K562 (cell line): ENCODE data around the gene BEST1. TPM values are rescaled to one million over a fixed set of nuclear protein-coding genes. Genes with fewer than 3 reads are reported as not detected.

Experiments used
- EP300 ChIP-seq: IDR thresholded peaks from 2 replicates; pipeline ENCODE4 v1.6.1; 2012; ENCODE audit warnings: low read length, improper control_type of control experiment
- GATAD2A ChIP-seq: fragments of 450-650 bp; IDR thresholded peaks from 2 replicates; pipeline ENCODE4 v1.6.1; 2017
- LEF1 ChIP-seq: fragments of 450-650 bp; IDR thresholded peaks from 2 replicates; pipeline ENCODE4 v1.6.1; 2016; ENCODE audit warnings: mild to moderate bottlenecking
- POLR3A ChIP-seq: IDR thresholded peaks from 2 replicates; pipeline ENCODE4 v1.6.1; 2011; ENCODE audit warnings: borderline replicate concordance, mild to moderate bottlenecking, moderate library complexity; ENCODE audit not compliant: insufficient read length, insufficient read depth; ENCODE audit errors: extremely low read depth
- SMARCA4 ChIP-seq: fragments of 450-650 bp; IDR thresholded peaks from 2 replicates; pipeline ENCODE4 v1.6.1; 2016
- TGIF2 ChIP-seq: sonication (generic); formaldehyde crosslinking; IDR thresholded peaks from 2 replicates; pipeline ENCODE4 v1.8.1; 2022; ENCODE audit warnings: mild to moderate bottlenecking, missing genetic modification reagents, moderate library complexity
- ZC3H4 ChIP-seq: sonication (generic); formaldehyde crosslinking; IDR thresholded peaks from 2 replicates; pipeline ENCODE4 v1.9.0; 2021; ENCODE audit warnings: missing genetic modification reagents, borderline replicate concordance
- ZNF174 ChIP-seq: fragments of 250-450 bp; sonication (Bioruptor Pico); IDR thresholded peaks from 2 replicates; pipeline ENCODE4 v1.4.0; 2020; ENCODE audit warnings: mild to moderate bottlenecking
- ZNF24 ChIP-seq: fragments of 450-650 bp; IDR thresholded peaks from 2 replicates; pipeline ENCODE4 v1.6.1; 2016
- polyA plus RNA-seq, 8 experiments: library from polyadenylated mRNA; depleted of rRNA in 4 of 8; stranded (reverse) in 5 of 8; unstranded in 3 of 8; fragments of >200 nt; fragmentation: Nextera tagmentation in 2 of 8; fragmentation: Illumina TruSeq in 1 of 8; extraction: Ambion mirVana in 2 of 8; extraction: Trizol in 1 of 8; gene quantifications; 2 replicates each; pipeline versions ENCODE4 v1.2.1 to v1.2.3, GENCODE V29; 2011 to 2014; ENCODE audit warnings: inconsistent platforms in 1 of 8, missing spikeins in 1 of 8
- total RNA-seq, 7 experiments: library from RNA; depleted of rRNA in 6 of 7; stranded (reverse); fragments of >200 nt in 6 of 7; fragmentation: Illumina TruSeq in 2 of 7; extraction: Trizol in 2 of 7; gene quantifications; 2 replicates each; pipeline versions ENCODE4 v1.2.1 to v1.2.3, GENCODE V29; 2011 to 2021; ENCODE audit warnings: low replicate concordance in 1 of 7
- TF ChIP-seq, protein P1 (sequence below): fragments of 450-650 bp; IDR thresholded peaks from one replicate; pipeline ENCODE4 v1.6.1; 2018; ENCODE audit warnings: mild to moderate bottlenecking, moderate library complexity; ENCODE audit not compliant: partially characterized antibody
- TF ChIP-seq, protein P2 (sequence below): fragments of 250-450 bp; sonication (Bioruptor Pico); IDR thresholded peaks from 2 replicates; pipeline ENCODE4 v1.5.0; 2020; ENCODE audit warnings: mild to moderate bottlenecking, borderline replicate concordance
- TF ChIP-seq, protein P3 (sequence below): fragments of 450-650 bp; formaldehyde crosslinking; IDR thresholded peaks from 2 replicates; pipeline ENCODE4 v1.4.0; 2022; ENCODE audit warnings: mild to moderate bottlenecking, moderate library complexity
- TF ChIP-seq, protein P4 (sequence below), 2 experiments: fragments of 450-650 bp in 1 of 2; sonication (generic) in 1 of 2; formaldehyde crosslinking in 1 of 2; IDR thresholded peaks in 1 of 2; conservative IDR thresholded peaks in 1 of 2; 2 replicates each; pipeline versions ENCODE4 v1.6.1 to v1.8.1; 2016 to 2023; ENCODE audit warnings: mild to moderate bottlenecking in 2 of 2, moderate library complexity in 2 of 2, inconsistent platforms in 1 of 2, missing genetic modification reagents in 1 of 2
- TF ChIP-seq, protein P5 (sequence below): IDR thresholded peaks from 2 replicates; pipeline ENCODE4 v1.6.1; 2014; ENCODE audit warnings: antibody characterized with exemption
- TF ChIP-seq, protein P6 (sequence below): fragments of 200-400 bp; formaldehyde crosslinking; IDR thresholded peaks from 2 replicates; pipeline ENCODE4 v1.6.1; 2017; ENCODE audit warnings: mild to moderate bottlenecking, low read depth, low read length, moderate library complexity
- TF ChIP-seq, protein P7 (sequence below): fragments of 250-450 bp; sonication (Bioruptor Pico); IDR thresholded peaks from 2 replicates; pipeline ENCODE4 v1.9.0; 2021; ENCODE audit warnings: mild to moderate bottlenecking, inconsistent platforms

BEST1 gene
- total and polyA plus RNA-seq, 9 of the 15 experiments (the other 6 are each of a cell fraction or from before 2014, with no cell fraction given) = 0.07 to 1.3 (median 0.40) TPM

DNA sequence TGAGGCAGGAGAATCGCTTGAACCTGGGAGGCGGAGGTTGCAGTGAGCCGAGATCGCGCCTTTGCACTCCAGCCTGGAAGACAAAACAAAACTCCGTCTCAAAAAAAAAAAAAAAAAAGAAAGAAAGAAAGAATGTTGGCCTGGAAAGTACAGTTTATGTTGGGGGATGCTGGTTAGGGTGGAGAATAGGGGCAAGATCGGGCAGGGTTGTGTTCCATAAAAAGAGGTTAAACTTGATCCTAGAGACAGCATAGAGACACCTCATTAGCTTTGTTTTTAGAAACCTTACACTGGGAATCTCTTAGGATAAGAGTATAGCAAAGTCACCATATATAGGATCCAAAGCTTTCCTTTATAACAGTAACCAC lies 19.2 kb downstream of the BEST1 start (continued):
- TF ChIP-seq, protein P1, sequence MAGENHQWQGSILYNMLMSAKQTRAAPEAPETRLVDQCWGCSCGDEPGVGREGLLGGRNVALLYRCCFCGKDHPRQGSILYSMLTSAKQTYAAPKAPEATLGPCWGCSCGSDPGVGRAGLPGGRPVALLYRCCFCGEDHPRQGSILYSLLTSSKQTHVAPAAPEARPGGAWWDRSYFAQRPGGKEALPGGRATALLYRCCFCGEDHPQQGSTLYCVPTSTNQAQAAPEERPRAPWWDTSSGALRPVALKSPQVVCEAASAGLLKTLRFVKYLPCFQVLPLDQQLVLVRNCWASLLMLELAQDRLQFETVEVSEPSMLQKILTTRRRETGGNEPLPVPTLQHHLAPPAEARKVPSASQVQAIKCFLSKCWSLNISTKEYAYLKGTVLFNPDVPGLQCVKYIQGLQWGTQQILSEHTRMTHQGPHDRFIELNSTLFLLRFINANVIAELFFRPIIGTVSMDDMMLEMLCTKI = no peak
- no peak for TF ChIP-seq POLR3A
- no peak for TF ChIP-seq ZNF24
- TF ChIP-seq SMARCA4 = 0 out of 2 replicates have a peak, but pooled peaks have one; percentile 6
- TF ChIP-seq, protein P2, sequence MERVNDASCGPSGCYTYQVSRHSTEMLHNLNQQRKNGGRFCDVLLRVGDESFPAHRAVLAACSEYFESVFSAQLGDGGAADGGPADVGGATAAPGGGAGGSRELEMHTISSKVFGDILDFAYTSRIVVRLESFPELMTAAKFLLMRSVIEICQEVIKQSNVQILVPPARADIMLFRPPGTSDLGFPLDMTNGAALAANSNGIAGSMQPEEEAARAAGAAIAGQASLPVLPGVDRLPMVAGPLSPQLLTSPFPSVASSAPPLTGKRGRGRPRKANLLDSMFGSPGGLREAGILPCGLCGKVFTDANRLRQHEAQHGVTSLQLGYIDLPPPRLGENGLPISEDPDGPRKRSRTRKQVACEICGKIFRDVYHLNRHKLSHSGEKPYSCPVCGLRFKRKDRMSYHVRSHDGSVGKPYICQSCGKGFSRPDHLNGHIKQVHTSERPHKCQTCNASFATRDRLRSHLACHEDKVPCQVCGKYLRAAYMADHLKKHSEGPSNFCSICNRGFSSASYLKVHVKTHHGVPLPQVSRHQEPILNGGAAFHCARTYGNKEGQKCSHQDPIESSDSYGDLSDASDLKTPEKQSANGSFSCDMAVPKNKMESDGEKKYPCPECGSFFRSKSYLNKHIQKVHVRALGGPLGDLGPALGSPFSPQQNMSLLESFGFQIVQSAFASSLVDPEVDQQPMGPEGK (CRISPR knock-in tag) = no peak
- TF ChIP-seq, protein P3, sequence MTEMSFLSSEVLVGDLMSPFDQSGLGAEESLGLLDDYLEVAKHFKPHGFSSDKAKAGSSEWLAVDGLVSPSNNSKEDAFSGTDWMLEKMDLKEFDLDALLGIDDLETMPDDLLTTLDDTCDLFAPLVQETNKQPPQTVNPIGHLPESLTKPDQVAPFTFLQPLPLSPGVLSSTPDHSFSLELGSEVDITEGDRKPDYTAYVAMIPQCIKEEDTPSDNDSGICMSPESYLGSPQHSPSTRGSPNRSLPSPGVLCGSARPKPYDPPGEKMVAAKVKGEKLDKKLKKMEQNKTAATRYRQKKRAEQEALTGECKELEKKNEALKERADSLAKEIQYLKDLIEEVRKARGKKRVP (CRISPR knock-in tag) = no peak
- TF ChIP-seq ZC3H4 (CRISPR knock-in tag) = no peak
- no peak for TF ChIP-seq GATAD2A
- TF ChIP-seq, protein P4, sequence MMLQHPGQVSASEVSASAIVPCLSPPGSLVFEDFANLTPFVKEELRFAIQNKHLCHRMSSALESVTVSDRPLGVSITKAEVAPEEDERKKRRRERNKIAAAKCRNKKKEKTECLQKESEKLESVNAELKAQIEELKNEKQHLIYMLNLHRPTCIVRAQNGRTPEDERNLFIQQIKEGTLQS (IDR thresholded peaks at IDR 0.05) = no peak
- TF ChIP-seq, protein P4 (CRISPR knock-in tag; conservative IDR thresholded peaks at IDR 0.05) = no peak
- TF ChIP-seq, protein P5, sequence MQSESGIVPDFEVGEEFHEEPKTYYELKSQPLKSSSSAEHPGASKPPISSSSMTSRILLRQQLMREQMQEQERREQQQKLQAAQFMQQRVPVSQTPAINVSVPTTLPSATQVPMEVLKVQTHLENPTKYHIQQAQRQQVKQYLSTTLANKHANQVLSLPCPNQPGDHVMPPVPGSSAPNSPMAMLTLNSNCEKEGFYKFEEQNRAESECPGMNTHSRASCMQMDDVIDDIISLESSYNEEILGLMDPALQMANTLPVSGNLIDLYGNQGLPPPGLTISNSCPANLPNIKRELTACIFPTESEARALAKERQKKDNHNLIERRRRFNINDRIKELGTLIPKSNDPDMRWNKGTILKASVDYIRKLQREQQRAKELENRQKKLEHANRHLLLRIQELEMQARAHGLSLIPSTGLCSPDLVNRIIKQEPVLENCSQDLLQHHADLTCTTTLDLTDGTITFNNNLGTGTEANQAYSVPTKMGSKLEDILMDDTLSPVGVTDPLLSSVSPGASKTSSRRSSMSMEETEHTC = no peak
- no peak for TF ChIP-seq EP300
- TF ChIP-seq, protein P6, sequence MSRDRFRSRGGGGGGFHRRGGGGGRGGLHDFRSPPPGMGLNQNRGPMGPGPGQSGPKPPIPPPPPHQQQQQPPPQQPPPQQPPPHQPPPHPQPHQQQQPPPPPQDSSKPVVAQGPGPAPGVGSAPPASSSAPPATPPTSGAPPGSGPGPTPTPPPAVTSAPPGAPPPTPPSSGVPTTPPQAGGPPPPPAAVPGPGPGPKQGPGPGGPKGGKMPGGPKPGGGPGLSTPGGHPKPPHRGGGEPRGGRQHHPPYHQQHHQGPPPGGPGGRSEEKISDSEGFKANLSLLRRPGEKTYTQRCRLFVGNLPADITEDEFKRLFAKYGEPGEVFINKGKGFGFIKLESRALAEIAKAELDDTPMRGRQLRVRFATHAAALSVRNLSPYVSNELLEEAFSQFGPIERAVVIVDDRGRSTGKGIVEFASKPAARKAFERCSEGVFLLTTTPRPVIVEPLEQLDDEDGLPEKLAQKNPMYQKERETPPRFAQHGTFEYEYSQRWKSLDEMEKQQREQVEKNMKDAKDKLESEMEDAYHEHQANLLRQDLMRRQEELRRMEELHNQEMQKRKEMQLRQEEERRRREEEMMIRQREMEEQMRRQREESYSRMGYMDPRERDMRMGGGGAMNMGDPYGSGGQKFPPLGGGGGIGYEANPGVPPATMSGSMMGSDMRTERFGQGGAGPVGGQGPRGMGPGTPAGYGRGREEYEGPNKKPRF = no peak
- TF ChIP-seq LEF1 = no peak
- no peak for TF ChIP-seq ZNF174 (CRISPR knock-in tag)
- TF ChIP-seq, protein P7, sequence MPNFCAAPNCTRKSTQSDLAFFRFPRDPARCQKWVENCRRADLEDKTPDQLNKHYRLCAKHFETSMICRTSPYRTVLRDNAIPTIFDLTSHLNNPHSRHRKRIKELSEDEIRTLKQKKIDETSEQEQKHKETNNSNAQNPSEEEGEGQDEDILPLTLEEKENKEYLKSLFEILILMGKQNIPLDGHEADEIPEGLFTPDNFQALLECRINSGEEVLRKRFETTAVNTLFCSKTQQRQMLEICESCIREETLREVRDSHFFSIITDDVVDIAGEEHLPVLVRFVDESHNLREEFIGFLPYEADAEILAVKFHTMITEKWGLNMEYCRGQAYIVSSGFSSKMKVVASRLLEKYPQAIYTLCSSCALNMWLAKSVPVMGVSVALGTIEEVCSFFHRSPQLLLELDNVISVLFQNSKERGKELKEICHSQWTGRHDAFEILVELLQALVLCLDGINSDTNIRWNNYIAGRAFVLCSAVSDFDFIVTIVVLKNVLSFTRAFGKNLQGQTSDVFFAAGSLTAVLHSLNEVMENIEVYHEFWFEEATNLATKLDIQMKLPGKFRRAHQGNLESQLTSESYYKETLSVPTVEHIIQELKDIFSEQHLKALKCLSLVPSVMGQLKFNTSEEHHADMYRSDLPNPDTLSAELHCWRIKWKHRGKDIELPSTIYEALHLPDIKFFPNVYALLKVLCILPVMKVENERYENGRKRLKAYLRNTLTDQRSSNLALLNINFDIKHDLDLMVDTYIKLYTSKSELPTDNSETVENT (CRISPR knock-in tag) = no peak
- TF ChIP-seq TGIF2 (CRISPR knock-in tag) = no peak
